ENCODE data around the gene UVSSA.
"Not testable (repeated sequence)": the region's sequence is repeated elsewhere in the genome, so short reads cannot be mapped to it uniquely, and the experiment has no call there.

Gene UVSSA

DNA sequence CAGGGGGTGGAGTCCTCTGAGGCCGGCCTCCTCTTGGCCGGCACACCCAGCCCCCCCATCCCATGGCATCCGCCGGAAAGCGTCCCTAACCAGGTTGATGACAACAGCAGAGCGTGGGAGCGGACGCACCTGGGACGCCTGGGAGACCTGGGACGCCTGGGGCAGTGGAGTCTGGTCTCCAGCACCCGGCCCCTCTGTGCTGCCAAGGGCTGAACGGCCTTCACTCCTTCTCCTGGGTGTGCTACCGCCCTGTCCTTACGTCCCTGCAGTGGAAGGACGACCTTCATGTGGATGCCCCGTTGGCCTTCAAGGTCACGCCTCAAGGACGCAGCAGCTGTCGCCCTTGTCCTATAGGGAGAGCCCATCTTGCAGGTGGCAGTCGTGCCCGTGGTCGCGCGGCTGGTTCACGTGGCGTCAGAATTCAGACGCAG lies 32.4 kb downstream of the UVSSA start:
- no peak for DNase-seq

DNA sequence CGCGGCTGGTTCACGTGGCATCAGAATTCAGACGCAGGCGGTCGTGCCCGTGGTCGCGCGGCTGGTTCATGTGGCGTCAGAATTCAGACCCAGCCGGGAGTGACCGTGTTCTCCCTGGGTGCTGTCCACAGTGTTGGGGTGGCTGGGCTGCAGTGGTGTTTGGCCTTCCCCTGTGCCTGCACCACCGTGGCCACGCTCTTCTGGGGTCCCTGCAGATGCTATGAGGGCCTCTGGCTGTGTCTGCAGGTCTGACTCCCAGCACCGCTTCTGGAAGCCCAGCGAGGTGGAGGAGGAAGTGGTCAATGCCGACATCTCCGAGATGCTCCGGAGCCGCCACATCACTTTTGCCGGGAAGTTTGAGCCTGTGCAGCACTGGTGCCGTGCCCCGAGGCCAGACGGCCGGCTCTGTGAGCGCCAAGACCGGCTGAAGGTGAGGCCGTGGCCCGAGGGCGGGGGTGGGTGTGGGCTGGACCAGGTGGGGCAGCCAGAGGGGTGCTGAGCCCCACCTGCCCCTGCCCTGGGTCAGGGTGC lies 32.9 kb downstream of the UVSSA start:
- DNase-seq, result no peak

DNA sequence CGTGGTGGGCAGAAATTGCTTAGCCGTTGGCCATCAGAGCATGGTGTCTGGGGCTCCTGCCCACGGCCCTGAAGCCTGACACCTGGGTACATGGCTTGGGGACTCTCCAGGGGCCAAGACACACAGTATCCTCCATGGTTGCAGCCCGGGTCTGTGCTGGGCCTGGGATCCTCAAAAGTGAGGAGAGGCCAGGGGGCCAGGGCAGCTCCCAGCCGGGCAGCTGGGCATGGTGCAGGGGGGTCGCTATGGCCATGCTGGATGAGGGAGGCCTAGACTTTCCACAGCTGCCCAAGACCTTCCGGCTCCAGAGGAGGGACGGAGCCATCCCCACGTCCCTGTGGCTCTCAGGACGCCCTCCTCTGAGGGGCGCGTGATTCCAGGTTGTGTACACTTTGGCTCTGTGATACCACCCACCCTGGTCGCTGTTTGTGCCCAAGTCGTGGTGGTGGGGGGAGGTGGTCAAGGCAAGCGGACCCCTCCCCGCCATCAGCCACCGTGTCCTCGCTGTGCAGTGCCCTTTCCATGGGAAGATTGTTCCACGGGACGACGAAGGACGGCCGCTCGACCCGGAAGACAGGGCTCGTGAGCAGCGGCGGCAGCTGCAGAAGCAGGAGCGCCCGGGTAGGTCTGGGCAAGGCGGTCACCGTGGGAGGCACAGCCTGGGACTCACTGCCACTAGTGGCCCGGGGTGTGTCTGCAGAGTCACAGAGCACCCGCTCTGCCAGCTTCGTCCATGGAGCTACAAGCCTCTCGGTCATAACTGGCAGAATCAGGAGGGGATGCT lies 33.6 kb downstream of the UVSSA start:
- no peak for DNase-seq

DNA sequence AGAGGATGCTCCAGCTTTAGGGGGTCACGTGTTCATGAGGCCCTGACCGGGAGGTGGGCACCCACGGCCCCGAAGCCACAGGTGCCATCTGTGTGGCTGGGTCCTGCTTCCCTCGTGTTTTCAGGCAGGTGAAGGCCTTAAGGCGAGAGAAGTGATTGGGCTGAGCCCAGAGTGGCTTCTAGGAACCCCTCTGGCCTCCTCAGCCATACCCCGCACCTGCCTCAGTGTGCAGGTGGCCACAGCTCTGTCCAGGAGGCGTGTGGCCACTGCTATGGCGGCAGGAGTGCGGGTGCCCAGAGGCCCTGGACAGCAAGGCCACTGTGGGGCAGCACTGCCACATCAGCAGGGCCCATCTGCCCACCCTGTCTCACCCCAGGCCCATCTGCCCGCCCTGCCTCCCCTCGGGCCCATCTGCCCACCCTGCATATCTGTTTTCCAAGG lies 34.2 kb downstream of the UVSSA start:
- DNase-seq, result no peak

DNA sequence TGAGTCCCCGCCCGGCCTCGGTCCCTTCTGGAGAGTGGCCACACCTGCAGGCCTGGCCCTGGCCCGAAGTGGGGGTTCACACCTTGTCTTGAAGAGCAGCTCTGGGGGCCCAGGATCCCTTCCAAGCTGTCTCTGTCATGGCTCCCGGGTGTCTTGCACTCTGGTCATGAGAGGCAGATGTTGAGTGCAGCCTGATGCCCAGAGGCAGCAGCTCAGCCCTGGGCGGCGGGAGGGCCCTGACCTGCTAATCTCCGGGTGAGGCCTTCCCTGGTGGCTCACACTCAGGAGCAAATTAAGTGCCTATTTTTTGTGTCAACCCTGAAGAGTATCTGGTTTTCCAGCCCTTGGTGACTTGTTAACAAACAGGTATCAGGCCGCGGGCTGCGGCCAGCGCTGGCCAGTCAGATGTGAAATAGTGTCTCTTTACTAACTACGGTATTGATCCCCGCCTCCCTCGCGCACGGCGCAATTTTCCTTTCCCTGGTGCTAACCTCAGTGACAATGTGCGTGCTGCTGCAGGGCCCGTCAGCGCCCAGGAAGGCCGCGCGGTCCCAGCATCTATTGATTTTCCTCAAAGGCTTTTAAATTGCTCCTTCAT lies 35.0 kb downstream of the UVSSA start:
- no peak for DNase-seq

DNA sequence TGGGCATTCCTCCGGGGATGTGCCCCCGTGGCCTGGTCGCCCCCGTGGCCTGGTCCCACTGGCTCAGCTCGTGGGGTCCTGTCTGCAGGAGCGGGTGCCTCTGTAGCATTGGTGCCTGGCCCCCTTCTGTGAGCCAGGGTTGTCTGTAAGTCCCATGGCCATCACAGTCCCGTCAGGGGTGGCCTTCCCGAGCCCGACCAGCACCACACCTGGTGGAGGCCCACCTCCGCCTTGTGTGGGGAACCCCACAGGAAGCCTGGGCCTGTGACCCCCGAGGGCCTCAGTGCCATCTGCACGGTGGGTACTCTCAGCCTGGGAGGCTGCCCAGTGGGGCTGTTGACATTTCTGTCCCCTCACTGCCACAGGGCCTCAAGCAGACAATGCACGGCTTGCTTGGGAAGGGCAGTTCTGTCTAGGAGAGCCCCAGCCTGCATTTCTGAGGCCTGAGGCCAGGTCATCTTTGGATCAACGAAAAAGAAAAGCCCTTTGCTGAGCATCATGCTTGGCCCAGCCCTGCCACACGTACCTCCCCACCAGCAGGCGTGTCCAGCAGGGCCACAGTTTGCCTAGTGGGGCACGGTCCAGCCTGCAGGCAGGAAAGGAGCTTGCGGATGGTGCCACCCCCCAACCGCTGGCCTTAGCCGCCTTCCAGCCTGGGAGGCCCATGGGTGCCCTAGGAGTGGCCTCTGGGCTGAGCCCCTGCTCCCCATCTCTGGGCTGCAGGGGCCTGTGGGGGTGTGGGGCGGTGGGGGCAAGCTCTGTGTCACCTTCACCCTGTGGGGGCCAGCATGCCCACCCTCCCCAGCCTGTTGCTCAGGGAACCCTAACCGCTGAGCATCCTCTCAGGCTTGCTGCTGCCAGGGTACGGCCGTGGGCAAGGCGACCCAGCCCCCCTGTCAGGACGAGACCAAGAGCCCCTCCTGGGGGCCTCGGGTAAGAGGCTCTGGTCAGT lies 36.0 kb downstream of the UVSSA start:
- no peak for DNase-seq

DNA sequence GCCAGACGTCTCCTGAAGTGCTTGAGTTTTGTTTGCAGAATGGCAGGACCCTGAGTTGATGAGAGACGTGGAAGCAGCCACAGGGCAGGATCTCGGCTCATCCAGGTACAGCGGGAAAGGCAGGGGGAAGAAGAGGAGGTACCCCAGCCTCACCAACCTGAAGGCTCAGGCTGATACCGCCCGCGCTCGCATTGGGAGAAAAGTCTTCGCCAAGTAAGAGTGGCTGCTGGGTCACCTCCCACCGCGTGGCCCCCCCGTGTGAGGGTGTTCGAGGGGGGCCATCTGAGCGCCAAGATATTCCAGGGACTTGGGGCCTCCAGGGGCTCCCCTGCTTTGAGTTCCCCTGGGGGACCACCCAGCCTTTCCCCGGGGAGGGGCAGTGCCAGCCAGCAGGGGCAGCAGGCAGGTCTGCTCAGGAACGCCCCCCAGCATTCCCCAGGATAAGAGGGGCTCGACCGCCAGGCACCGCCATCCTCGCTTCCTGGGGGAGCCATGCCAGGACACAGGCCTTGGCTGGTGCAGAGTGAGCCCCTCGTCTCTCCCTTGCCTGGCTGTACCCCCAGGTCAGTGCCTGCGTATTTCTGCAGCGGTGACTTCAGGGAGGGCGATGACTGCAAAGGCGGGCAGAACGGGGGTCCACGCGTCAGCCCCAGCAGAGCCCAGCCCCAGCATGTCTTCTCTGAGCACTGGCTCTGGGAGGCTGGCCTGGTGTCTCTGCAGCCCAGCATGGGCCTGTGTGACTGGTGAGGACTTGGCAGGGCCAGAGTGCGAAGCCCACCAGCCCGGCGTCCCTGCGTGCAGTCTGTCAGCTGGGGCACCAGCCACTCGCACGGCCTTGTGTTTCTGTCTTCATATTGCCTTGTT lies 37.0 kb downstream of the UVSSA start:
- DNase-seq, result no peak

DNA sequence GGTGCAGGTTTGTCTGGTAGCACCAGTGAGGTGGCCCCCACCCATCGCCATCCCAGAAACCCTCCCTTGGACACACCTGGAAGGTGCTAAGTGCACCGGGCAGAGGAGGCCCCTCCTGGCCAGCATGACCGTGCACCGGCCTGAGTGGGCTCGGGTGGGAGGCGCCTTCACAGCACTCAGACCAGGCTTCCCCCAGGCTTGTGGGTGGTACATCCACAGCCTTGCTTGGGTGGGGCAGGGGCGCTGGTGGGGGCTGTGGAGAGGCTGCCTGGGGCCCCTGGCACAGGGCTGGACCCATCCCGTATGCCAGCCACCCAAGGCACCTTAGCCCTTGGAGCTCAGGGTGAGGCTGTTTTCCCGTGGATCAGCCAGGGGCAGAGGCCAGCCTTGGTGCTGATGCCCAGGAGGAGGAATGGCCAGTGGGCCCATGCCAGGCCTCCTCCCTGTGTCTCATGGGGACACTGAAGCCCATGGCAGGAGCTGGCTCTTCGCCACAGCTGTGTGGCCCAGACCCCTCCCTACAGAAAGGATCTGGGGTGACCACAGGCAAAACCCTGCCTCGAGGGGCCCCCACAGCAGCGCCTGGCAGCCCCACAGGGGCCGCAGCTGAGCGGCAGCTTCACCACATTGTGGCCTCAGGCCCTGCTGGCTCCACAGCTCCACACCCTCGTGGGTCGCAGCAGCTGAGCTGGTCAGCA lies 37.8 kb downstream of the UVSSA start:
- no peak for DNase-seq

DNA sequence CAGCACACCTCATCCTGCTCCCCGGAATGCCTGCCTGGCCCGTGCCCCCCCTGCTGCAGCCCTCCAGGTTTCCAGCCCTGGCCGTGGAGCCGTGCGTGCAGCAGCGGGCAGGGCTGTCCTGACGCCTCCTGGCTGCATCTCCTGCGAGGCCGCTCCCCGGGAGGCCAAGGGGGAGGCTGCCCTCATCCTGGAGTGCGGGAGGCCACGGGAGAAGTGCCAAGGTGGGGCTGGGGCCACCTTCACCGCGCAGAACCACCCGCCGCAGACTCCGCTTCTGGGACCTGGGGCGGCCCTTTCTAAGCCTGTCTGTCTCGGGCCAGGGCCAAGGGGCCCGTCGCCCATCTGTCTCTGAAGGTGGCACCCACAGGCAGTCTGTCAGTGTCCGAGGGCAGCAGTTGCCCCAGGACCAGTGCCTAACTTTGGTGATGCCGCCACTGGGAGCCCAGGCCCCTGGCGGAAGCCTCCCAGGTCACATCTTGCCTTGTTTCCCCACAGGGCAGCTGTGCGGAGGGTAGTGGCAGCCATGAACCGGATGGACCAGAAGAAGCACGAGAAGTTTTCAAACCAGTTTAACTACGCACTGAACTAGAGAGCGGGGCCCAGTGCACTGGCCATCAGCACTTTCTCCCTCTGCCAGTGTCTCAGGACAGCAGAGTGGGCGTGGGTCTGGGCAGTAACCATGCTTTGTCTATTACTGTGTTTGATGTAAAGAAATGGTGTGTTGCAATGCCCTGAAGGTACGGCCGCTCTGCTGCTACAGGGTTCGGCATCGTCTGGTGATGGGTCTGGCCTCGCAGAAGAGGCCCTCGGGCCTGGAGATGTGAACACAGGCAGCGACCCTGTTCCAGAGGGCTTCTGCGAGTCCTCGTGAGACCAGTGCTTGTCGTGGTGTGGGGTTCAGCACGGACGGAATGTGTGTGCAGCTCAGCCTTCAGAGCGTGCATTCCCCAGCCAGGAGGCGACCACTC lies 38.6 kb downstream of the UVSSA start:
- no peak for DNase-seq

DNA sequence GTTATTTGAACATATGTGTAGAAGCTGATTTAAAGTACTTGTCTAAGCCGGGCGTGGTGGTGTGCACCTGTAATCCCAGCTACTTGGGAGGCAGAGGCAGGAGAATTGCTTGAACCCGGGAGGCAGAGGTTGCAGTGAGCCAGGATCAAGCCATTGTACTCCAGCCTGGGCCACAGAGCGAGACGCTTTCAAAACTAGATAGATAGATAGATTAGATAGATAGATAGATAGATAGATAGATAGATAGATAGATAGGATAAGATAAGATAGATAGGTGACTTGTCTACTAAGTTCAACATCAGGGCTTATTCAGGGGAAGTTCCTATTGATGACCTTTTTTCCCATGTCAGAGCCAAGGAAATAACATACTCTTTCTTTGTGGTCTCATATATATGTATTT lies 46.4 kb downstream of the UVSSA start:
- not testable (repeated sequence) for DNase-seq

DNA sequence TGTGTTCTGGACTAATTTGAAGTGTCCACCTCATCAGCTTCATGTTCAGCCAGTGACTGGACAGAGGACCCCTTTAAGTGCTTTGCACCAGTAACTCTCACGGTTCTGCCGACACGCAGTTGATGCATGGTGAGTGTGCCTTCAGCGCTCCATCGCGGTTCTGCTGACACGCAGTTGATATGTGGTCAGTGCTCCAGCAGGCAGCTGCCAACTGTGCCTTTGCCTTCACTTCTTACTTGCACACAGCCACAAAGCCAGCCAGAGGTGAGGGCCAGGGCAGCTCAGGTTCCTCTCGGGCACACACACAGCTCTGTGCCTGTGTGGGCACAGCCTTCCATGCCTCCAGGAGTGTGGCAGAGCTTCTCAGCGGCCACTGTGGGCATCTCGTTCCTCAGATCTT lies 46.9 kb downstream of the UVSSA start:
- no peak for DNase-seq

DNA sequence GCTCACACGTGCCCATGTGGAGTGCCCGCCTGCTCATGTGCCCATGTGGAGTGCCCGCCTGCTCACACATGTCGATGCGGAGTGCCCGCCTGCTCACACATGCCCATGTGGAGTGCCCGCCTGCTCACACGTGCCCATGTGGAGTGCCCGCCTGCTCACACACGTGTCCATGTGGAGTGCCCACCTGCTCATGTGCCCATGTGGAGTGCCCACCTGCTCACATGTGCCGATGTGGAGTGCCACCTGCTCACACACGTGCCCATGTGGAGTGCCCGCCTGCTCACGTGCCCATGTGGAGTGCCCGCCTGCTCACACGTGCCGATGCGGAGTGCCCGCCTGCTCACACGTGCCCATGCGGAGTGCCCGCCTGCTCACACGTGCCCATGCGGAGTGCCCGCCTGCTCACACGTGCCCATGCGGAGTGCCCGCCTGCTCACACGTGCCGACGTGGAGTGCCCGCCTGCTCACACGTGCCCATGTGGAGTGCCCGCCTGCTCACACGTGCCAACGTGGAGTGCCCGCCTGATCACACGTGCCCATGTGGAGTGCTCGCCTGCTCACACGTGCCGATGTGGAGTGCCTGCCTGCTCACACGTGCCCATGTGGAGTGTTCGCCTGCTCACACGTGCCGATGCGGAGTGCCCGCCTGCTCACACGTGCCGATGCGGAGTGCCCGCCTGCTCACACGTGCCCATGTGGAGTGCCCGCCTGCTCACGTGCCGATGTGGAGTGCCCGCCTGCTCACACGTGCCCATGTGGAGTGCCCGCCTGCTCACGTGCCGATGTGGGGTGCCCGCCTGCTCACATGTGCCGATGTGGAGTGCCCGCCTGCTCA lies 47.8 kb downstream of the UVSSA start:
- DNase-seq, result not testable (repeated sequence)

DNA sequence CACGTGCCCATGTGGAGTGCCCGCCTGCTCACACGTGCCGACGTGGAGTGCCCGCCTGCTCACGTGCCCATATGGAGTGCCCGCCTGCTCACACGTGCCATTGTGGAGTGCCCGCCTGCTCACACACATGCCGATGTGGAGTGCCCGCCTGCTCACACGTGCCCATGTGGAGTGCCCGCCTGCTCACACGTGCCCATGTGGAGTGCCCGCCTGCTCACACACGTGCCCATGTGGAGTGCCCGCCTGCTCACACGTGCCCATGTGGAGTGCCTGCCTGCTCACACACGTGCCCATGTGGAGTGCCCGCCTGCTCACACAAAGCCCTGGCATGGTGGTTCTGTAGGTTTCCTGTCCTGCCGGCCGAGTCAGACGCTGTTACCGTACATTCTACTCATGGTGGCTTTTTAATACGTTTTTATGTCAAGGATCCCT lies 48.4 kb downstream of the UVSSA start:
- DNase-seq, result not testable (repeated sequence)

DNA sequence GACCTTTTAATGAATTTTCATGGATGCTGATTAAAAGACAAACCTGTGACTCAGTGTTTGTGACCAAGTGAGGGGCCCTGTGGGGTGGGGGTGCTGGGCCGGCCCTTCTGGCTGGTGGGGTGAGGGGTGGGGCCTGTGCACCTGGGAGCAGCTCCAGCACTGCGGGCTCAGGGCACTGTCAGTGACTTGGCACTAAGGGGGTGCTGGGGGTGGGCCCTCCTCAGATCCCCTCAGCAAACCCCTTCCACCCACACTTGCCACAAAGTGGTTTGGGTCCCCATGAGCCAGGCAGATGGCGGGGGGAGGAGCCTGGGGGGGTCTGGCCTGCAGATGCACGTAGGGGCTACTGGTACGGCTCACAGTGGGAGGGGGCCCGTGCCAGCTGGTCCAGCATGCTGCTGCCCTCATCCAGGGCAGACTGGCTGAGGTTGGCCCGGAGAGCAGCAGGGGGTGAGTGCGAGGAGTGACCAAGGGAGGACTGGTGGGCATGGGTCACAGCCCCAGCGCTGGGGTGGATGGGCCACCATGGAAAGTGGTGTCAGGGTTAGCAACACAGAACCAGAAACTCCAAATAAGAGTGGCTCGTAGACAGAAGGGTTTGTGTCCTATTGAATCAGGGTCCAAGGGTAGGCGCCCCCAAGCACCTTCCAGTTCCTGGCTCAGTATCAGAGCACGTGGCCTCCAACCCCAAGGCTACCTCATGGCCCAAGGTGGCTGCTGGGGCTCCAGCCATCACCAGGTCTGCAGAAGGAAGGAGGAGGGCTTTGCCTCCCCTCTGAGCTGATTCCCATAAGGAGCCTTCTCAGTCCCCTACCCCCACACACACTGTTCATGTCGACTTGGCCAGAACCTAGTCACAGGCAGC lies 49.2 kb downstream of the UVSSA start:
- no peak for DNase-seq

DNA sequence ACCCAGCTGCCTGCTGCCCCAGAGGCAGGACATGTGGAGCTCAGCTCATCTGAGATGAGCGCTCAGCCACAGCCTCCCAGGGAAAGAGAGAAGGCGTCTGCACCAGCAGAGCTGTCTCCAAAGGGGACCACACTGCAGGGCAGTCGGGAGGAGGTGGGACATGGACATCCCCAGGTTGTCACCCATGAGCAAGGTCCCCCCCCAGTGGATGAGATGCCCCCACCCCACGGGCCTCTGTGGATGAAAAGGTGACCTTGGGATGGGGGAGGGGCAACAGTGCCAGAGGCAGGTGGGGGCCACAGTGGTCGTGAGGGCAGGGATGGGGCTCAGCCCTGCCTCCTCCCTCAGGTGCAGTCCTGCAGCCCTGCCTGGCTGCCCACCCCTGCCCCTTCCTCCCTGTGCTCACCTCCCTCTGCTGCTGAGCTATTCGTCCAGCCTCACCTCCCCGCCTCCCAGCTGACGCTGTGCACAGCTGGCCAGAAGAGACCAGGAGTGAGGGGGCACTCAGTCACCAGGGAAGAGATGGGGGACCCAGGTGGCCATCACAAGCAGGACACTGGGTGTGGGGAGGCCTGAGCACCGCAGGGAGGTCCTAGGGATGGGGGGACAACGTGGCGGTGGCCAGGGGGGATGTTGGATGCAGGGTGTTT lies 49.9 kb downstream of the UVSSA start:
- DNase-seq, result no peak

DNA sequence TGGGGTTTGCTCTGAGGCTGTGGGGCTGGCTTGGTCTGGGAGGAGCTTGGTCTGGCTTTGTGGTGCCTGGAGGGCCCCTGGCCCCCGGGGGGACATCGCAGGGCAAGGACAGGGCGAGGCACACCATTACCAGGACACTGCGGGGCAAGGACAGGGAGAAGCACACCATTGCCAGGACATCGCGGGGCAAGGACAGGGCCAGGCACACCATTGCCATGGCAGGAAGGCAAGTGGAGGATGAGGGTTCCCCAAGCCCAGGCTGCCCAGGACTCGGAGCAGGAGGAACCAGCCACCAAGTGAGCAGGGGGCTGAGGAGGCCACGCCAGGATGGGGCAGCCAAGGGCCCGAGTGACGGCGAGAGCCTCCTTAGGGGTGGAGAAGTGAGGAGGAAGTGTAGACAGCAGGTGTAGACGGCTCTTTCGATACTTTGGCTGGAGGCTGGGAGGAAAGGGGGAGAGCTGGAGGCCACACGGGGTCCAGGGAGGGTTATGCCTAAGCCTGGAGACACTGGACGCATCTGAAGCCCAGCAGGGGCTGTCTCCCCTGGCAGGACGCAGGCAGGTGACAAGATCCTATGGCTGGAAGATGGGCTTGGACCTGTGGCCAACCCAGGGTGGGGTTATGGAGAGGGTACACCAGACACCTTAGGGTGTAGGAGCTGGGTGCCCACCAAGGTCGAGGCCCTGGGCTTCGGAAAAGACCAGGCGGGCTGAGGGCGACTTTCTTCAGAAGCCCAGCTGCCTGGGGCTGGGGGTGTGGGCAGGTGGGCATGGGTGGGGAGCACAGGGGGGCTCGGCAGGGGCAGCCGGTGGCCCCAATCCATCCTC lies 51.9 kb downstream of the UVSSA start:
- DNase-seq, result no peak

Data from NCI-H510A treated with DMSO at 0.1 percent for 48 hours (cell line).